ENCODE results near the gene SRPX.
A peak's percentile ranks its signal among the peaks of the same experiment; 100 is the strongest.

The SRPX gene

GRCh38 chrX:38232079-38232686 lies 11.5 kb upstream of the SRPX start:
- DNase-seq, result no peak
- Histone ChIP-seq H3K27me3 (ENCODE audit: insufficient read depth, low read depth, severe bottlenecking) (no peaks in the 10 kb centered on the region), H3K4me3 (ENCODE audit: low read depth, low read length) (no peak overlapping the region), H3K9me3 (ENCODE audit: severe bottlenecking) (no peaks in the 10 kb centered on the region), H3K36me3 (no peaks in the 10 kb centered on the region), H3K27ac (no peak overlapping the region)
- TF ChIP-seq, protein P1, sequence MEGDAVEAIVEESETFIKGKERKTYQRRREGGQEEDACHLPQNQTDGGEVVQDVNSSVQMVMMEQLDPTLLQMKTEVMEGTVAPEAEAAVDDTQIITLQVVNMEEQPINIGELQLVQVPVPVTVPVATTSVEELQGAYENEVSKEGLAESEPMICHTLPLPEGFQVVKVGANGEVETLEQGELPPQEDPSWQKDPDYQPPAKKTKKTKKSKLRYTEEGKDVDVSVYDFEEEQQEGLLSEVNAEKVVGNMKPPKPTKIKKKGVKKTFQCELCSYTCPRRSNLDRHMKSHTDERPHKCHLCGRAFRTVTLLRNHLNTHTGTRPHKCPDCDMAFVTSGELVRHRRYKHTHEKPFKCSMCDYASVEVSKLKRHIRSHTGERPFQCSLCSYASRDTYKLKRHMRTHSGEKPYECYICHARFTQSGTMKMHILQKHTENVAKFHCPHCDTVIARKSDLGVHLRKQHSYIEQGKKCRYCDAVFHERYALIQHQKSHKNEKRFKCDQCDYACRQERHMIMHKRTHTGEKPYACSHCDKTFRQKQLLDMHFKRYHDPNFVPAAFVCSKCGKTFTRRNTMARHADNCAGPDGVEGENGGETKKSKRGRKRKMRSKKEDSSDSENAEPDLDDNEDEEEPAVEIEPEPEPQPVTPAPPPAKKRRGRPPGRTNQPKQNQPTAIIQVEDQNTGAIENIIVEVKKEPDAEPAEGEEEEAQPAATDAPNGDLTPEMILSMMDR (IDR thresholded peaks at IDR 0.05; ENCODE audit: low read depth, low read length), result no peak

DNA sequence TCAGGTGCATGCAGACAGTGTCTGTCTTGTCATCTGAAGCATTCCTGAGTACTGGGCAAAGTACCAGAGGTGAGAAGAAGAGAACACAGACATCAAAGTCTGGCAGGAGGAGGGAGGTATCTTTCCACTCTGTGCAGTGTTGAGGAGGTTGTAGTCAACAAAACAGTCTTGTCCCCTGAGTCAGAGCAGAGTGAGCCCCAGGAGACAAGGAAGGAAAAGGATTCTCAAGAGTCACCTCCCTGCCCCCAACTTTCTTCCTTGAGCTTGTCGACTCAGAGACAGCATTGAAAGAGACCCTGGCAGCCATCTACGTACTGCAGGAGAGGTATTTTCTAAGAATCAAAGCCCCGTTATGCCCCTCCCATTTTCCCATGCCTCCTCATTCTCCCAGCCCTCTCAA lies 4.4 kb upstream of the SRPX start:
- H3K27ac ChIP-seq, result no peak overlapping the region
- no peaks in the 10 kb centered on the region for H3K36me3 ChIP-seq
- no peak for DNase-seq
- no peak overlapping the region for H3K4me3 ChIP-seq (ENCODE audit: low read depth, low read length)
- H3K27me3 ChIP-seq (ENCODE audit: insufficient read depth, low read depth, severe bottlenecking), result peaks cover 15% of the 10 kb centered on the region
- no peaks in the 10 kb centered on the region for H3K9me3 ChIP-seq (ENCODE audit: severe bottlenecking)
- TF ChIP-seq, protein P1 (IDR thresholded peaks at IDR 0.05; ENCODE audit: low read depth, low read length), result no peak

DNA sequence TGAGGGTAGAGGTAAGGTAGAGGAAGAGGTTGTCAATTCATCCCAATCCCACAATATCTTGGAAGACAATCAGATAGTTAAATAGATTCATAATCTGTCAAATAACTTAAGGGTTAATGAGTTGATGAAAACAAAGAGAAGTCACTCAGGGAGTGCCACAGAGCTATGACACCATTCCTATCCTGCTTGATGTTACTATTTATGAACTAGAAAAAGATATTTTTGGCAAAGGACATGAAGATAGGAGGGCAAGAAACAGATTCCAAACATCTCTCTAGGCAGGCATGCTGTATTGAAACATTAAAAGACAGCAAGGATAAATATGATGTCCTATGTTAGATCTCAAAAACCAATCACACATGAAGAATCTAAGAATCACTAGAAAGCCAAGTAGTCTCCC lies 3.5 kb upstream of the SRPX start:
- TF ChIP-seq, protein P1 (IDR thresholded peaks at IDR 0.05; ENCODE audit: low read depth, low read length), result no peak
- Histone ChIP-seq H3K9me3 (ENCODE audit: severe bottlenecking) (no peaks in the 10 kb centered on the region), H3K4me3 (ENCODE audit: low read depth, low read length) (no peak overlapping the region), H3K27me3 (ENCODE audit: insufficient read depth, low read depth, severe bottlenecking) (peaks cover 24% of the 10 kb centered on the region), H3K27ac (no peak overlapping the region), H3K36me3 (no peaks in the 10 kb centered on the region)
- no peak for DNase-seq

DNA sequence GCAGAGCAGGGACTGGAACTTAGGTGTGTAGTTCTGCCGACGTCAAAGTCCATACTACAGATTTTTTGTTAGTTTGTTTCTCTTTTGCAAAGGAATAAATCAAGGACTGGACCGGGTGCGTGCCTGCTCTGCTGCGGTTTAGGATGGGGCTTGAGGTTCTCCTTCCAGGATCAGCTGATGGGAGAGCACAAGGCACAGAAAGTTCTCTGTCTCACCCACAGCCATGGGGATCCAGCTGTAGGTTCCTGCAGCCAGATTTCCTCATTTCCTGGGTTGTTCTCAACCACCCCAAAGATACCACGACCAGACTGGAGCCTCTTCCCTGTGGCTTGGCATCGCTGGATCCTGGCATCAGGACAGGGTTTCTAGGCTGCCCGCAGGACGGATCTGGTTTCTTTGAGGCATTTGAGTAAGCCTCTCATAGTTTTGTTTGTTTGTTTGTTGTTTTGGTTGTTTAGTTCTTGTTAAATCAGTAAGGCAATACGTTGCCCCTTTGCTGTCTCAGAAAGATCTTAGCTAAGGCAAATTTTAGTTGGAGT lies 789 bp upstream of the SRPX start:
- Histone ChIP-seq H3K36me3 (no peaks in the 10 kb centered on the region), H3K4me3 (ENCODE audit: low read depth, low read length) (no peak overlapping the region), H3K27me3 (ENCODE audit: insufficient read depth, low read depth, severe bottlenecking) (peaks cover 33% of the 10 kb centered on the region), H3K27ac (no peak overlapping the region), H3K9me3 (ENCODE audit: severe bottlenecking) (no peaks in the 10 kb centered on the region)
- DNase-seq, result no peak
- TF ChIP-seq, protein P1 (IDR thresholded peaks at IDR 0.05; ENCODE audit: low read depth, low read length), result no peak

DNA sequence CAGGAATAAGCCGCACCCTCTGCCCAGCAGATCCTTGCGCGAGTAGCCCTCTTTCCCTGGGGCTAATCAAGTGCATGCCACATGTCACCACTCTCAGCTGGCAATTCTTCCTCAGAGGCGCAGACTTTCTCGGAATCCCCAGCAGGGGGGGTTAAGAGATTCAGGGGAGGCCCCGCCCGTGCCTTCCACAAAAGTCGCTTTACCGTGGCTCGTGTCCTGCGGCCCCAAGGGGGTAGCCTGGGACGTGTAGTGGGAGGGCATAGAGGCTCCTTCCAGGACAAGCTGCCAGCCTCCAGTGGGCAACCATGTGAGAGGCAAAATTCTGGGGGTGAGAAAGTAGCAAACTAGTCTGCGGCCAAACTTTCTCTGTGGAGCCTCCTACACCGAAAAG lies 652 bp downstream of the SRPX start:
- Histone ChIP-seq H3K27ac (no peak overlapping the region), H3K36me3 (no peaks in the 10 kb centered on the region), H3K9me3 (ENCODE audit: severe bottlenecking) (no peaks in the 10 kb centered on the region), H3K4me3 (ENCODE audit: low read depth, low read length) (peak overlapping the region; percentile 53), H3K27me3 (ENCODE audit: insufficient read depth, low read depth, severe bottlenecking) (peaks cover 33% of the 10 kb centered on the region)
- TF ChIP-seq, protein P1 (IDR thresholded peaks at IDR 0.05; ENCODE audit: low read depth, low read length), result 0 out of 2 replicates have a peak, but pooled peaks have one; percentile 35
- peak; percentile 50 for DNase-seq

DNA sequence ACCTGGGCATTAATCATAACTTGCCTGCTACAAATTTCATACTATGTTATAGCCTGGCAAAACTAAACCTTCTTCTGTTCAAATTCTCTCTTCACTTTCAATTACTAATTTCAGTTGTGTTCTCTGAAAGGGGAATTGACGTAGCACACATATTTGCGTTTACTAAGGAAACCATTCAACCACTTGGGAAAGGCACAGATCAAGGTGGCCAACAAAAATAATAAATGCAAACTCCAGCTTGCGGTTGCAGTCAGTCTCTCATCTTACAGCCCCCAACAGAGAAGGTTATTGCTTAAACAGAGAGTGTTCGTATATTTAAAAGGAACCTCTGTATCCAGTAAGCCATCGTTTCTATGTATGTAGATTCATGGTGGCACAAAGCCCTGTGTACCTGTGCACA lies 4.0 kb downstream of the SRPX start:
- H3K36me3 ChIP-seq, result no peaks in the 10 kb centered on the region

More for the DNA sequence above, 4.0 kb downstream of the SRPX start:
- no peak overlapping the region for H3K27ac ChIP-seq
- H3K4me3 ChIP-seq (ENCODE audit: low read depth, low read length), result no peak overlapping the region
- TF ChIP-seq, protein P1 (IDR thresholded peaks at IDR 0.05; ENCODE audit: low read depth, low read length), result no peak
- H3K27me3 ChIP-seq (ENCODE audit: insufficient read depth, low read depth, severe bottlenecking), result peaks cover 33% of the 10 kb centered on the region
- no peak for DNase-seq
- H3K9me3 ChIP-seq (ENCODE audit: severe bottlenecking), result no peaks in the 10 kb centered on the region
